NCI-H82 treated with DMSO at 0.1 percent for 48 hours (cell line): Measurements from ENCODE around the gene PPP1R1B.
"Not testable (repeated sequence)": the region's sequence is repeated elsewhere in the genome, so short reads cannot be mapped to it uniquely, and the experiment has no call there.

Experiments
- DNase-seq: peaks from one replicate; lab custom pipeline; 2025; ENCODE audit not compliant: unreplicated experiment; lab: John Stamatoyannopoulos, UW

Gene PPP1R1B

GRCh38 chr17:39626171-39627046 lies at the start of gene PPP1R1B:
TSS of gene PPP1R1B (plus strand) at chr17:39626952. CDS start at chr17:39627393, 441 bp downstream.
- no peak for DNase-seq

- DNase-seq = no peak
Observed at GRCh38 chr17:39578272-39578671, 48.5 kb upstream of the PPP1R1B start.

GRCh38 chr17:39579318-39580081 lies 47.3 kb upstream of the PPP1R1B start:
- DNase-seq = no peak

GRCh38 chr17:39580082-39580468 lies 46.7 kb upstream of the PPP1R1B start:
- no peak for DNase-seq

GRCh38 chr17:39581071-39581758 lies 45.5 kb upstream of the PPP1R1B start:
- no peak for DNase-seq

GRCh38 chr17:39581759-39582085 lies 45.0 kb upstream of the PPP1R1B start:
- DNase-seq = no peak

GRCh38 chr17:39582658-39583057 lies 44.1 kb upstream of the PPP1R1B start:
- DNase-seq = no peak

GRCh38 chr17:39590180-39590579 lies 36.6 kb upstream of the PPP1R1B start:
- not testable (repeated sequence) for DNase-seq

- DNase-seq = no peak
Observed at GRCh38 chr17:39591958-39592954, 34.5 kb upstream of the PPP1R1B start.

- DNase-seq = no peak
Observed at GRCh38 chr17:39593371-39593770, 33.4 kb upstream of the PPP1R1B start.

GRCh38 chr17:39595294-39595693 lies 31.5 kb upstream of the PPP1R1B start:
- DNase-seq = no peak

- no peak for DNase-seq
Observed at GRCh38 chr17:39595928-39596510, 30.7 kb upstream of the PPP1R1B start.

GRCh38 chr17:39596543-39597267 lies 30.0 kb upstream of the PPP1R1B start:
- no peak for DNase-seq

- DNase-seq = no peak
Observed at GRCh38 chr17:39597372-39598046, 29.2 kb upstream of the PPP1R1B start.

- no peak for DNase-seq
Observed at GRCh38 chr17:39598047-39598481, 28.7 kb upstream of the PPP1R1B start.

- no peak for DNase-seq
Observed at GRCh38 chr17:39598630-39599003, 28.1 kb upstream of the PPP1R1B start.

GRCh38 chr17:39599004-39599664 lies 27.6 kb upstream of the PPP1R1B start:
- no peak for DNase-seq

GRCh38 chr17:39599665-39600231 lies 27.0 kb upstream of the PPP1R1B start:
- no peak for DNase-seq
